UCSD-AML1 (cell line): Measurements from ENCODE around the gene INHA.

Experiments used
- DNase-seq: peaks from one replicate; lab custom pipeline; 2025; ENCODE audit not compliant: unreplicated experiment; lab: John Stamatoyannopoulos, UW

INHA gene

DNA sequence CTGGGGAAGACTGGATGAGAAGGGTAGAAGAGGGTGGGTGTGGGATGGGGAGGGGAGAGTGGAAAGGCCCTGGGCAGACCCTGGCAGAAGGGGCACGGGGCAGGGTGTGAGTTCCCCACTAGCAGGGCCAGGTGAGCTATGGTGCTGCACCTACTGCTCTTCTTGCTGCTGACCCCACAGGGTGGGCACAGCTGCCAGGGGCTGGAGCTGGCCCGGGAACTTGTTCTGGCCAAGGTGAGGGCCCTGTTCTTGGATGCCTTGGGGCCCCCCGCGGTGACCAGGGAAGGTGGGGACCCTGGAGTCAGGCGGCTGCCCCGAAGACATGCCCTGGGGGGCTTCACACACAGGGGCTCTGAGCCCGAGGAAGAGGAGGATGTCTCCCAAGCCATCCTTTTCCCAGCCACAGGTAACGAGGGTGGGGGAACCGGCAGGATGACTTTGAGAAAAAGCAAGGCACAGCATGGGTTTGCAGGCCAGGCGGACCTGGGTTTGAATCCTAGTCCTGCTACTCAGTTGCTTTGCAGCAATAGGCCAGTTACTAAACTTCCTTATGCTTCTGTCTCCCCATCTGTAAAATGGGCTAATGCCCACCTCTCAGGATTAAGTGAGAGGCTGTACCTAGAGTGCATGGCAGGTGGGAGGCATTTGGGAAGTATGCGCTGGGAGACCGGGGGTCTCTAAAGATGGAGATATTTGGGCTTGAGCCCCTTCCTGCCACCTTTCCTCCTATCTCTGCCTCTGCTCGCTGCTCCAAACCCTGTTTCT lies at the start of gene INHA:
INHA (plus strand) TSS at position 74 of the 765 bp plus-strand sequence; CDS start at position 139, 65 bp downstream.
- DNase-seq = no peak

DNA sequence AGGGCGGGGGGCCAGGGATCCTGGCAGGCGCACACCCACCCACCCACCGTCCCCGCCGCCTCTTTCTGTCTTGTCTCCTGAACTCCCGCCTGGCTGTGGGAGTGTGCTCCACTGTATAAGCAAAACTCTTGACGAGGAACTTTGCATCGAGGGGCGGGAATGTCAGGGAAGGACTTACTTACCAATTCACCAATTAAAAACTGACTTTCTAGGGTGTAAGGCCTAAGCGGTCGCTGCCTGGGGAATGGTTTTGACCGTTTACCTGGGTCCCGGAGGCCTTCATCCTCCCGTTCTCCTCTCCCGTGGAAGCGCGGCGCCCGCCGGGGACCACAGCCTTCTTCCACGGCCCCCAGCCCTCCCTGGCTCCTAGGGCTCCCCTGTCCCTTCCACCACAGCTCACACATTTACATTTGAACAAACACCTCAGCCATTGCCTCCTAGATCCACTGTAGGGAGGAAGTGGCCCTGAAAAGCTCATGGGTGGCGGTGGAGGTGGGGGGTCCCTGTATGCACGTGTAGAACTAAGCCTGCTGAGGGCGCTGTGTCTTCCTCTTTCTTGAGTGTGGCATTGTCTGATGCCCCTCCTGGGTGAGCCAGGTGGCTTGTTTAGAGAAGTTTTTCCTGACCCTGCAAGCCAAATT lies 49.0 kb upstream of the INHA start:
- no peak for DNase-seq

DNA sequence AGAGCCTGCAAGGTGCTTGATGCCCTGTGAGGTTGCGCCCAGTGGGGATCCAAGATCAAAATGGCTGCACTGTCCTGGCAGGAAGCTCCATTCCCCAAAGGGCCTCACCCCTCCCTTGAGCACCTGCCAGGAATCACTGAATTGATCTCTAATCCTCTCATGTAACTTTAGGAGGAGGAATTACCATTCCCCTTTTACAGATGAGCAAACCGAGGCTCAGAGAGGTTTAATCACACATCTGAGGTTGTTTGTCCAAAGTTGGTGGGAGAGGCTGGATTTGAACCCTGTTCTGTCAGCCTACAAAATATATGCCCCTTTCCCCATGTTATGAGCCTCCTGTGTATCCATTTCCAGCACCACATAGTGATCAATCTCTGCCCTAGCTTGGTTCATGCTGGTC lies 47.3 kb upstream of the INHA start:
- no peak for DNase-seq

DNA sequence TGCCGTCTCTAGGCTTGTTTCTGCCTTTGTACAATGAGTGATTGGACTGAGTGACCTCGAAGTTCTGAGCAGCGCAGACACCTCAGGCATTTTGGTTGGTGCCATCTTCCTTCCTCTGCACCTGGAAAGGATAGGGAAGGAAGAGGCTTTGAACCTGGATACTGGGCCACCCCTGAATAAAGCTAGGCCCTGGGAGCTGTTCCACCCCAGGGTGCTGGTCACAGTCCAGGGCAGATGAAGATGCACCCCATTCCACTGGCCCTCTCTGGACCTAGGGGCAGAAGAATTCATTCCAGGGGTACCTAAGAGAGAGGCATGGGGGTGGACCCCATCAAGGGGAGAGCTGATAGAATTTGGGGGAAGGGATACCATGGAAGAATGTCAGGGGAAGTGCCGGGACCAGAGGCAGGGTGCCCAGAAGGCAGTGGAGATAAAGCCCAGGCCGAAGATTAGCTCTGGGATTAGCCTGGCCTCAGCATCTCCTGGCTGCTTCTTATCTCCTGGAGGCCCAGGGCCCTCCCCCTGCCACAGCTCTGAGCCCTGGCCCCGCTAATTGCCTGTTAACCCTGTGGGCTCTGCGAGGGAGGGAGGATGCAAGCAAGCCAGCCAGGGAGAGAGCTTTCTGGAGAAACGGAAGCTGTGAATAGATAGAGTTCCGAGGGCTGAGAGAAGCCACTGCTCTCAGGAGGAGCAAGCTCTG lies 46.4 kb upstream of the INHA start:
- DNase-seq = peak; percentile 17

GRCh38 chr2:219526320-219527075 lies 45.6 kb upstream of the INHA start:
- no peak for DNase-seq

GRCh38 chr2:219527076-219527394 lies 45.1 kb upstream of the INHA start:
- DNase-seq = no peak

DNA sequence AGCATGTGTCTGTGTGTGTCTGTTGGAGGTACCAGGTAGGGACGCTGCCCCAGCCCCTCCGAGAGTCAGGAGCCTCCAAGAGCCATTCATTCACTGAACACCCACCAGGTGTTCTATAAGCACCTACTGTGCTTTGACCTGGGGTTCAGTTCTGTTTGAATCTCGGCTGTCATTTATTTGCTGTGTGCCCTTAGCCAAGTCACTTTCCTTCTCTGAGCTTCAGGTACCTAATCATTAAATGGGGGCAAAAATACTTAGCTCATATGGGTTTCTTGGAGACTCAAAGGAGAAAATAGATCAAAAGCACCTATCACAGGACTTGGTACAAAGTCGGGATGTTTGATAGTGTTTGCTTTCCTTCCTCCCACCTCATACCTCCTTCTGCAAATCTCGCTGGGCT lies 44.6 kb upstream of the INHA start:
- no peak for DNase-seq

DNA sequence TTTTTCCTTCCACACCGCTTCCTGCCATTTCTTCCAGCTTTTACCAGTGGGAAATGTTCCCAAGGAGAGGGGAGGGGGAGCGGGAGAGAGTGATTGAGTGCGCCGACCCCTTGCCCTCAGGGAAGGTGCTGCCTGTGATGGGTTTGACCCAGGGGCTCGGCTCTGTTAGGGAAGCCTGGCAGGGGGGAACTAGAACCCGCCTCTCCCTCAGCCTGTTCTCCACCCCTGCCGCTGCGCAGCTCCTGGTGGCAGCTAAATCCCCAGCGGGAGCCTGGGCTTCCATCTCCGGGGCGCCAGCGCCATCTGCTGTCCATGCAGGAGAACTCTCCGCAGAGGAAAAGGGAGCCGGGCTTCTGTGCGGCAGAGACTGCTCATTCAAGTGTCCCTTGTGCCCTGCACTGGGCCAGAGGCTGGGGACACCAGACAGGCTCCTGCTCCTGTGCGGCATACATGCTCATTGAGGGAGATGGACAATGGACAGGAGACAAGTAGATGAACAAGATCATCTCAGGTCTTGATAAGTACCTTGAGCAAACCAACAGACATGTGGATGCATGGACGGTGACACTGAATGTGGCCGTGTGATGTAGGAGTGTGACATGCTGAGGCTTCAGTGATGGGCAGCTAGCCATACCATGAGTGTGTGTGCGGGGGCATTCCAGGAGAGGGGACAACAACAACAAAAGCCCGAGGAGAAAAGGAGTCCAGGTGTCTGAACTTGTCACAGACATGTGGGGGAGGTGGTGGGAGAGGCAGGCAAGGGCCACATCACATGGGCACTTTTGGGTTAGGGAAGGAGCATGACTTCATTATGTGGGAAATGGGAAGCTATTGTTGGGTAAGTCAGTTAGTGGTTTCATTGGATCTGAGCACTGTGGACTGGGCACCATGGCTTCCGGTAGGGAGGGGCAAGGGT lies 41.8 kb upstream of the INHA start:
- peak; percentile 84 for DNase-seq

GRCh38 chr2:219531639-219532377 lies 40.3 kb upstream of the INHA start:
- DNase-seq = no peak

GRCh38 chr2:219532378-219532649 lies 39.8 kb upstream of the INHA start:
- no peak for DNase-seq

DNA sequence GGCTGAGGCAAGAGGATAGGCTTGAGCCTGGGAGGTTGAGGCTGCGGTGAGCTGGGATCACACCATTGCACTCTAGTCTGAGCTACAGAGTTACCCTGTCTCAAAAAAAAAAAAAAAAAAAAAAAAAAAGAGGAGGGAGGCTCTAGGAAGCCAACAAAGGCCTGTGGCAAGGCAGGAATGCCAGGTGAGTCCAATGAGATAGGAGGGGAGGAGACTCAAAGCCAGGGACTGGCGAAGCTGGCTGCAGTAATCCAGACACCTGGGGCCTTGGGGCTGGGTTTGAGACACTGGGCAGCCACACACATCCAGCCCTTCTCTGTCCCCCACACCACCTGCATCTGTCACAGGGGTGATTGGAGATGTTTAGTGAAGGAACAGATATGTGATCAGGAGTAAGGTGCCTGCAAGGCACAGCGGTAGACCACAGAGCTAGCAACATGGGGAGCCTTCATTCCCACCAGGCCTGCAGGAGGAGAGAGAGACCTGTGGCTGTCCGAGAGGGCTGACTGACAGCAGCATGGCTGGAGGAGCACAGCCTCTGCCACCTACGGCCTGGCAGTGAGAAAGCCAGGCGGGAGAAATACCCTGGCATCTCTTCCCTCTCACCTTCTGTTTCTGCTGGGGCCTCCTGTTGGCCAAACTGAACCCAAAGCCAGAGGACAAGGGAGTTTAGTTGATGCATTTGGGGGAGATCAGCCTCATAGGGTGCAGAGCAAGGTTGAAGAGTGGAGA lies 38.0 kb upstream of the INHA start:
- DNase-seq = no peak

- no peak for DNase-seq
These were observed 35.7 kb upstream of the INHA start for GRCh38 chr2:219536425-219536824.

- no peak for DNase-seq
These were observed 35.1 kb upstream of the INHA start for GRCh38 chr2:219536967-219537366.

GRCh38 chr2:219537657-219538488 lies 34.2 kb upstream of the INHA start:
- DNase-seq = no peak

- no peak for DNase-seq
These were observed 33.6 kb upstream of the INHA start for GRCh38 chr2:219538504-219538951.

GRCh38 chr2:219538956-219539788 lies 32.9 kb upstream of the INHA start:
- no peak for DNase-seq

- DNase-seq = no peak
These were observed 32.0 kb upstream of the INHA start for GRCh38 chr2:219539926-219540678.
